Fibroblast of the aortic adventitia (primary cell): ENCODE measurements around the gene ITSN1. TPM values are rescaled to one million over a fixed set of nuclear protein-coding genes. Genes with fewer than 3 reads are reported as not detected.
A peak's percentile ranks its signal among the peaks of the same experiment; 100 is the strongest.

Experiments
- DNase-seq: peaks from one replicate; pipeline ENCODE4 v3.0.0-alpha.2; 2010; ENCODE audit warnings: low read depth
- H3K4me3 ChIP-seq: 2 replicates; pipeline ENCODE4 v1.5.1; 2011; ENCODE audit warnings: low read depth, mild to moderate bottlenecking, control low read depth, low read length, moderate library complexity
- total RNA-seq: library from RNA; depleted of rRNA; stranded (reverse); fragments of >200 nt; gene quantifications from 2 replicates; pipeline ENCODE4 v1.2.3, GENCODE V29; 2012; ENCODE audit warnings: low replicate concordance
- TF ChIP-seq, protein P1 (sequence below): IDR thresholded peaks from 2 replicates; pipeline ENCODE4 v1.5.1; 2011; ENCODE audit warnings: mild to moderate bottlenecking, low read length, control low read depth, inconsistent platforms; ENCODE audit not compliant: insufficient read depth

Gene ITSN1
- total RNA-seq, 1 donor, result 35.0 TPM

DNA sequence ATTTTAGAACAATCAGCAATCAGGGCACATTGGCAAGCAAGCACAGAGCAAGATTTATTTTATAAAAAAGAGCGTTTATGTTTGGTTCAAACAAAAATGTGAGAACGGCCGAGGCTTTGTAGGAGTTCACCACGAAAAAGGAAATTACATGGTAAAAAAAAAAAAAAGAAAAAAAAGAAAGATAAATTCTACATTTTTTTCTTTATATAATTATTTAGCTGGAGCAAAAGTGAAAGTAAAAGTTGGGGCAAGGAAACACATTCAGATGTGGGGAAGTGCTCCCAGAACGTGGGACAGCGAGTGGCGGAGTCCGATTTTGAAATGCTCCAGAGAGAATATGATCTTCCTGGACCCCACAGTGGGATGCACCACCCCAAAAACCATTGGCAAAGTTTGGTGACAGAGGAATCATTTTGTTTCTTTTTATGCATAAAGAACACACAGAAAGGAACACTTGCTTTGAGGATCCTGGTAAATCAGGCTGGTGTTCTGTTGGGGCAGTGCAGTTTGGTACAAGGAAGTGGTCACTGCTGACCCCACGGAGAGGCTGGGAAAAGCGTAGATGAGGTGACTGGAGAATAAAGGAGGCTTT lies 289.6 kb downstream of the ITSN1 start:
- TF ChIP-seq, protein P1, sequence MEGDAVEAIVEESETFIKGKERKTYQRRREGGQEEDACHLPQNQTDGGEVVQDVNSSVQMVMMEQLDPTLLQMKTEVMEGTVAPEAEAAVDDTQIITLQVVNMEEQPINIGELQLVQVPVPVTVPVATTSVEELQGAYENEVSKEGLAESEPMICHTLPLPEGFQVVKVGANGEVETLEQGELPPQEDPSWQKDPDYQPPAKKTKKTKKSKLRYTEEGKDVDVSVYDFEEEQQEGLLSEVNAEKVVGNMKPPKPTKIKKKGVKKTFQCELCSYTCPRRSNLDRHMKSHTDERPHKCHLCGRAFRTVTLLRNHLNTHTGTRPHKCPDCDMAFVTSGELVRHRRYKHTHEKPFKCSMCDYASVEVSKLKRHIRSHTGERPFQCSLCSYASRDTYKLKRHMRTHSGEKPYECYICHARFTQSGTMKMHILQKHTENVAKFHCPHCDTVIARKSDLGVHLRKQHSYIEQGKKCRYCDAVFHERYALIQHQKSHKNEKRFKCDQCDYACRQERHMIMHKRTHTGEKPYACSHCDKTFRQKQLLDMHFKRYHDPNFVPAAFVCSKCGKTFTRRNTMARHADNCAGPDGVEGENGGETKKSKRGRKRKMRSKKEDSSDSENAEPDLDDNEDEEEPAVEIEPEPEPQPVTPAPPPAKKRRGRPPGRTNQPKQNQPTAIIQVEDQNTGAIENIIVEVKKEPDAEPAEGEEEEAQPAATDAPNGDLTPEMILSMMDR, result no peak
- H3K4me3 ChIP-seq, result peak overlapping the region; percentile 59
- peak; percentile 50 for DNase-seq

- H3K4me3 ChIP-seq, result no peak overlapping the region
- DNase-seq, result no peak
- TF ChIP-seq, protein P1, result no peak
Observed at GRCh38 chr21:33932731-33933130, 290.4 kb downstream of the ITSN1 start.

DNA sequence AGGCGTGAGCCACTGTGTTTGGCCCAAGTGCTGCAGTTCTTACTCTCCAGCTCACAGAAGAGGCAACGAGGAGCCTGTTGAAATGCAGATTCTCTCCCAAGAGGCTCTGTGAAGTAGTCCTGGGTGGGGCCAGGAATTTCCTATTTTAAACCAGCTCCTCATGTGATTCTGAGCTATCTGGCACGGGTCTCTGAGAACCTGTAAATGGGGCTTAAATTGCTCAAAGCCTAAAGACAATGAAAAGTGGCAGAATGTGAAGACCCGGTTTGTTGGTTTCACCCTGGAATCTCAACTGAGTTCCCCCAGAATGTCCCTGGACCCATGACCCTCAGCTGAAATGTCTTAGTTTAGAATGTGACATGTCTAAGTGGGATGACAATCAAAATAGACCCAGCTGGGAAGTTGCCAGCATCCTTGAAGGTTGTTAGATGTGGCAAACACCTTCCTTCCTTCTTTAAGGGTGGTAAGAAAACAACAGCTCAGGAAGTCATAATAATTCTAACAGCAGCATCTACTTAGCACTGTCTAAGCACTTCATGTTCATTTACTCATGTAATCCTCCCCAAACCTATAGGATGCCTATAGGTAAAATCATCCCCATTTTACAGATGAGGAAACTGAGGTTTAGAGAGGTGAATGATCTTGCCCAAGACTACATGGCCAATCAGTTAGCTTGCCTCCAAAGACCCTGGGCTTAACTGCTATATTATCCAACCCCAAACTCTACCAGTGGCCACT lies 294.2 kb downstream of the ITSN1 start:
- H3K4me3 ChIP-seq, result no peak overlapping the region
- TF ChIP-seq, protein P1, result no peak
- peak; percentile 79 for DNase-seq

GRCh38 chr21:33937146-33937545 lies 294.8 kb downstream of the ITSN1 start:
- TF ChIP-seq, protein P1, result no peak
- no peak overlapping the region for H3K4me3 ChIP-seq
- no peak for DNase-seq

DNA sequence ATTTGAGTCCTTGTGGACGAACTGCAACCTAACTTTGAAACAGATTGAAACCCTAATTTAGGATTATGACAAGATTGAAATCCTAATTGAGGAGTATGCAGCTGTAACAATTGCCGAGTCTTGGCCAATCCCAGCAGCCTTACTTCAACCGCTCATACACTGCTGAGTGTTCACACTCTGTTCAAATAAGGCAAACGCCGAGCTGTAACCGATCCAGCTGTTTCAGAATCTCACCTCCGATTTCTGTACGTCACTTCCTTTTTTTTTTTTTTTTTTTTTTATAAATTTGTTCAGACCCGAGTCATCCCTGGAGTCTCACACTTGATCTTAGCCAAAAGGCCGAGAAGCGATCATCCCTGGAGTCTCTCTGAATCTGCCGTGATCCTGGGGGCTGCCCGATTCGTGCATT lies 295.6 kb downstream of the ITSN1 start:
- TF ChIP-seq, protein P1, result no peak
- no peak overlapping the region for H3K4me3 ChIP-seq
- no peak for DNase-seq

DNA sequence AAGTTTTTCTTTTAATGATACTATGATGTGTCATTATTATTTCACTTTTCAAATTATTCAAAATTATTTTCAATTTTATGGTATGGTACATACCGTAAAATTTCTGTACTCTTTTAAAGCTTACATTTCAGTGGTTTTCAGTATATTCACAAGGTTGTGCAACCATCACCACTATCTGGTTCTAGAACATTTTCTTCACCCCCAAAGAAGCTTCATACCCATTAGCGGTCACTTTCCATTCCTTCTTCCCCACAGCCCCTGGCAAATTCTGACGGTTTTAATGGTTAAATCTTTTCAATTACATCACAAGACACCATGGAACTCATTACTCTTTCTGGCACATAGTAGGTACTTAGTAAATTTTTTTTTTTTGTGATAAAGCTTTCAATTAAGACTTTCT lies 296.1 kb downstream of the ITSN1 start:
- DNase-seq, result no peak
- H3K4me3 ChIP-seq, result no peak overlapping the region
- TF ChIP-seq, protein P1, result no peak
